Epithelial cell of proximal tubule (primary cell): ENCODE measurements around the gene NGEF. TPM values are rescaled to one million over a fixed set of nuclear protein-coding genes. Genes with fewer than 3 reads are reported as not detected.

Experiments
- DNase-seq: peaks from one replicate; pipeline ENCODE4 v3.0.0-alpha.2; 2011; ENCODE audit warnings: low read depth
- H3K4me3 ChIP-seq: 2 replicates; pipeline ENCODE4 v1.5.1; 2011; ENCODE audit warnings: low read depth, mild to moderate bottlenecking, low read length
- total RNA-seq: library from RNA; depleted of rRNA; stranded (reverse); fragments of >200 nt; gene quantifications from 2 replicates; pipeline ENCODE4 v1.2.3, GENCODE V29; 2015
- TF ChIP-seq, protein P1 (sequence below): conservative IDR thresholded peaks from 2 replicates; pipeline ENCODE4 v1.5.1; 2012; ENCODE audit warnings: low read depth, mild to moderate bottlenecking, low read length

Gene NGEF
- total RNA-seq, 1 donor from 2014 or later, result 8.6 TPM

DNA sequence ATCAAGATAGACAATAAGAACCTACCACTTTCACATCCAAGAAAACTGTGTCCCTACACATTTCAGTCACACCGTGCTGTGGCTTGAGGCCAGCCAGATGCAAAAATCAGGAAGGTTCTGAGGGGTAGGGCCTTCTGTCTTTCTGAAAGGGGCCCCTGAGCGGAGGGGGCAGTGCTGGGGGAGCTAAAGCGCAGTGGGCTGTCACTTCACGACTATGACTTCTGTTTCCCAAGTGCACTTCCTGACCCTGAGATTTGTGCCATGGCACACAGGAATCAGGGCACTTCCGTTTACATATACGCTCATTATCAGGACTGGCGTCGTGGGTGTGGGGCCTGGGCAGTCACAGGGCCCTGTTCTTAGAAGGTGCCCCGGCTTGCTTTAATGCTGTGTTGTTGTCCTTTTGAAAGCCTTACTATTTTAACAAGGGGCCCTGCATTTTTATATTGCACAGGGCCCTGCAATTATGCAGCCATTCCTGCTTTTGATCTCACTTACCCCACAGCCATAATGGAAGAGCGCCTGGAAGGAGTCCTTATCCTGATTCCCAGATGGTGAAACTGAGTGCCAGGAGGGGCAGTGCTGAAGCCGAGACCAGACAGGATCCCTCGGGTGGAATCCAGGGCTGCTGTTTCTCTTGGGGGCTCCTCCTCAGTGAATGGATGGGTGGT, 620 bp downstream of the NGEF start:
- H3K4me3 ChIP-seq, result no peak overlapping the region
- no peak for DNase-seq

DNA sequence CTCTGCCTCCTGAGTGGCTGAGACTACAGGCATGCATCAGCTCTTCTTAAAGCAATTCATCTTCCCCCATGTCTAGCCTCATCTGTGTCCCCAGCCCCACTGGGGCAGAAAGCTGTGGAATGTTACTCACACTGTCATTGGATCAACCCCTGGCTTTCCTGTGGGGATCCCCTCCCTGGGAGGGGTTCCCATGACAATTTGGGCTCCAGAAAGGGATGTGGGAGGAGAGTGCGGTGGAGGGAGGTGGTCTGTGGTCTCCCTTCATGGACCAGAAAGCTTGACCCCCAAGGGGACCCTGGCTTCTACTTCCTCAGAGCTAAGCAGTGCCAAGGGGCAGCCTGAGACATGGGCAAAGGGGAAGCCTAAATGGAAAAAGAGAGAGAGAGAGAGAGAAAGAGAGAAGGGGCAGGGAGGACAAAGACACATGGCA, 1.3 kb downstream of the NGEF start:
- no peak overlapping the region for H3K4me3 ChIP-seq
- TF ChIP-seq, protein P1, sequence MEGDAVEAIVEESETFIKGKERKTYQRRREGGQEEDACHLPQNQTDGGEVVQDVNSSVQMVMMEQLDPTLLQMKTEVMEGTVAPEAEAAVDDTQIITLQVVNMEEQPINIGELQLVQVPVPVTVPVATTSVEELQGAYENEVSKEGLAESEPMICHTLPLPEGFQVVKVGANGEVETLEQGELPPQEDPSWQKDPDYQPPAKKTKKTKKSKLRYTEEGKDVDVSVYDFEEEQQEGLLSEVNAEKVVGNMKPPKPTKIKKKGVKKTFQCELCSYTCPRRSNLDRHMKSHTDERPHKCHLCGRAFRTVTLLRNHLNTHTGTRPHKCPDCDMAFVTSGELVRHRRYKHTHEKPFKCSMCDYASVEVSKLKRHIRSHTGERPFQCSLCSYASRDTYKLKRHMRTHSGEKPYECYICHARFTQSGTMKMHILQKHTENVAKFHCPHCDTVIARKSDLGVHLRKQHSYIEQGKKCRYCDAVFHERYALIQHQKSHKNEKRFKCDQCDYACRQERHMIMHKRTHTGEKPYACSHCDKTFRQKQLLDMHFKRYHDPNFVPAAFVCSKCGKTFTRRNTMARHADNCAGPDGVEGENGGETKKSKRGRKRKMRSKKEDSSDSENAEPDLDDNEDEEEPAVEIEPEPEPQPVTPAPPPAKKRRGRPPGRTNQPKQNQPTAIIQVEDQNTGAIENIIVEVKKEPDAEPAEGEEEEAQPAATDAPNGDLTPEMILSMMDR, result no peak
- DNase-seq, result no peak

More for the DNA sequence above, 620 bp downstream of the NGEF start:
- TF ChIP-seq, protein P1, result no peak

DNA sequence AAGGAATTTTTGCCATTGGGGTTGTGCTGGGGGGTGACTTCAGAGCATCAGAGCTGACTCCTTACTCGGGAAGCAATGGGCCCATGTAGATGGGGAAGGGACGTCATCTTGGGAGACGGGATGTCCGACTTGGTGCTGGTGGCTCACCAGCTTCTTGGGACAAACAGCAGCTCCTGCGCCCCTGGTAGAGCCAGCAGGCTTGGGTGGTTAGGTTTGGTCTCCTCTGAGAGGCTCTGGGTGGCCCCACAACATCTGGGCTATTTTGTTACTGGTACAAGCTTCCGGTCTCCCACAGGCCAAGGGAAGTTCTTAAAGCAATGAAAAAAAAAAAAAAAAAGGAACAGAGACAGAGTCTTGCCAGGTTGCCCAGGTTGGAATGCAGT, 1.8 kb downstream of the NGEF start:
- TF ChIP-seq, protein P1, result no peak
- H3K4me3 ChIP-seq, result no peak overlapping the region
- no peak for DNase-seq

GRCh38 chr2:233010569-233011267, 2.3 kb downstream of the NGEF start:
- no peak overlapping the region for H3K4me3 ChIP-seq
- no peak for DNase-seq
- TF ChIP-seq, protein P1, result no peak

DNA sequence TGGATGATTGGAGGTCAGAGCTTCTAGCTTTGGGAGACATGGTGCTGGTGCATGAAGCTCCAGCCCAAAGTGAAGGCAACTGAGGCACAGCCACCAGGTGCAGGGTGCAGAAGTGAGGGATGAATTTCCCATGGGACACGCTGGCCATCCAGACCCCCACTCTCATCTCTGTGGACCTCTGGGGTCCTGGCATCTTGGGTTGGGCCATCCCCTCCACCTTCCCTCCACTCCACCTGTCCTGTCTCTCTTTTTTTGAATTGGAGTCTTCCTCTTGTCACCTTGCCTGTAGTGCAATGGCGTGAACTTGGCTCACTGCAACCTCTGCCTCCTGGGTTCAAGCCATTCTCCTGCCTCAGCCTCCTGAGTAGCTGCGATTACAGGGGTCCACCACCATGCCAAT, 3.4 kb downstream of the NGEF start:
- H3K4me3 ChIP-seq, result no peak overlapping the region
- TF ChIP-seq, protein P1, result no peak
- no peak for DNase-seq

GRCh38 chr2:233007739-233008138, 5.3 kb downstream of the NGEF start:
- no peak overlapping the region for H3K4me3 ChIP-seq
- no peak for DNase-seq
- TF ChIP-seq, protein P1, result no peak
